HG02798 (cell line): ENCODE data around the gene ZNFX1.

Experiments
- ATAC-seq: cut with Tn5 transposase; IDR thresholded peaks from one replicate; pipeline ENCODE4 v1.9.1; 2021; ENCODE audit warnings: mild to moderate bottlenecking; ENCODE audit not compliant: unreplicated experiment, poor library complexity

ZNFX1 gene

GRCh38 chr20:49256261-49256660 is 21.6 kb downstream of the ZNFX1 start:
- ATAC-seq = no peak

- ATAC-seq = no peak
Measured at GRCh38 chr20:49252556-49253350, 25.1 kb downstream of the ZNFX1 start.

DNA sequence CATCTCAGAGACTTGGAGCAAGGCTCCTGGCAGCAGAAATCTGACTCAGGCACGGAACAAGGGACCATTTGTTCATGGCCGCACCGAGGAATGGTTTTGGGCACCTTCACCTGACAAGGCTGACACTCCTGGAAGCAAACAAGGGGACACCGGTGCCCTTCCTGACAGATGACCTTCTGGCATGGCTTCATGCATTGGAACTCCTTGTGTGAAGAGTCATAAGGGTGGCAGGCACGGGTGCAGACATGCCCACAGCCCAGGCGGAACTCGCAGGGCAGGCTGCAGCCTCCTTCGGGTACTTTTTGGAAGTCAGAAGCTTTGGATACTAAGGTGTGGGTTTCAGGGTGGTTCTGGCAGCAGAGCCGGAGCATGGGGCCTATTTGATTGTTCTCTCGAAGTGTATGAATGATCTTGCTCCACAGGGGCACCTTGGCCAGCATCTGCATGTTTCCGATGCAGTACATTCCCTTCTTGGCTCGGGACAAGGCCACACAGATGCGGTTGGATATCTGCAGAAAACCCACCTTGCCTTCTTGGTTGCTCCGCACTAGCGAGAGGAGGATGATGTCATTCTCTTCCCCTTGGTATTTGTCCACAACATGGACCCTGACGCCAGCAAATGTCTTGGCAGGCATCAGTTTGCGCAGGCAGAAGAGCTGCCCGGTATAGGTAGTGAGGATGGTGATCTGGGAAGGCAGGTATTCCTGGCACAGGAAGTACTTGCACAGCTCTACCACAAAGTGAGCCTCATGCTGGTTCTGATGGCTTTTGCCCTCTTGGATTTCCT is 28.8 kb downstream of the ZNFX1 start:
- no peak for ATAC-seq

GRCh38 chr20:49248301-49248700 is 29.6 kb downstream of the ZNFX1 start:
- no peak for ATAC-seq

- ATAC-seq = no peak
Measured at GRCh38 chr20:49247792-49248191, 30.1 kb downstream of the ZNFX1 start.

GRCh38 chr20:49247169-49247723 is 30.6 kb downstream of the ZNFX1 start:
- no peak for ATAC-seq

- no peak for ATAC-seq
Measured at GRCh38 chr20:49245921-49246740, 31.7 kb downstream of the ZNFX1 start.

DNA sequence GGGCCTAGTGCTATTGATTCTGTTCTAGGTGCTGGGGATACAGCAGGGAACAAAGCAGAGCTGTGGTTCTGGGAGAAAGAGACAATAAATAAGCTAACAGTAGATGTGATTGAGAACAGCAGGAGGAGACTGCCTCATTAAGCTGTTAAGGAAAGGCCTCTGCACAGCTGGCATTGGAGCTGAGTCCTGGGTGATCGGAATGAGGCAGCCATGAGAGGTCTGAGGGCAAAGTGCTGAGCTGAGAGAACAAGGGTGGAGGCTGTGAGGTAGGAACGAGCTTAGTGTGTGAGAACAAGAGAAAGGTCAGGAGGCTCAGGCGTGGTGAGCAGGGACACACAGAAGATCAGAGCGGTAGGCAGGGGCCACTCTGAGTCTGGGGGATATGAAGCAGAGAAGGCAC is 40.3 kb downstream of the ZNFX1 start:
- ATAC-seq = no peak

- no peak for ATAC-seq
Measured at GRCh38 chr20:49236301-49236700, 41.6 kb downstream of the ZNFX1 start.

- ATAC-seq = no peak
Measured at GRCh38 chr20:49234831-49235230, 43.0 kb downstream of the ZNFX1 start.

GRCh38 chr20:49233226-49233625 is 44.6 kb downstream of the ZNFX1 start:
- no peak for ATAC-seq

DNA sequence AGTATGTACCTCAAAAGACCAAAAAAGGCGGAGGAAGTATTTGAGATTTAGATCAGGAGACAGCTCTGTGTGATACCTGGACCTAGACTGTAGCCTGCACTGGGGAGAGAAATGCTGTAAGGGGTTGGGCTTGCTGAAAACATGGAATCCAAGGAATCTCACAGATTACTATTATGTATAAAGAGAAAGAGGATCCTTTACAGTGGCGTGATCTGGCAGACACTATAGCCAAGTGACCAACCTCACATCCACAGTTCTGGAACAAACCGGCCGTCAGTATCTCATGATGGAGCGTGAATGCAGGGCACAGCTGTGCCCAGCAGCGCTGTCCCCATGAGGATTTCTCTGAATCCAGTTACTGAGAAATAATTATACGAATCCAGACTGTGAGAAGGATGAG is 46.4 kb downstream of the ZNFX1 start:
- ATAC-seq = no peak

DNA sequence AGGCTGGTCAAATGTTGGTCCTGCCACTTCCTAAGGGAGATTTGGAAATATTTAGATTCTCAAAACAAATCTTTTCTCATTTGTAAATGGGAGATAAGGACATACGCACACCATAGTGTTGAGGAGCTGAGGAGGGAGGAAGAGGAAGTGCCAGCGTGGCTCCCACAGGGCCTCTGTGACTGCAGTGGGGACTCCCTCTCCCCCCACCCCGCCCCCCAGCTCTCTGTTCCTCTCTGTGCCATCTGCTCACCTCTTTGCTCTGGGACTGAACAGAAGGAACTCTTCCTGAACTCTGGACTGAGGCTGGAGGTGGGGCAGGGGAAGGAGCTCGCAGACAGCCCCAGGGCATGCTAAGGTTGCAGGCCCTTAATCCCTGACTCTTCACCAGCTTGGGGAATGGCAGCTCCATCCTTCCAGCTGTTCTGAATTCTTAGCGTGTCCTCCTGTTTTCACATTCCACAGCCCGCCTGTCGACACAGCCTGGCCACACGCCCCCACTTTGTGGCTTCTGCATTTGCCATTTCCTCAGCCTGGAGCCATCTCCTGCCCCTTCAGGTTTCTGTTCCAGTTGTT is 47.2 kb downstream of the ZNFX1 start:
- no peak for ATAC-seq

GRCh38 chr20:49230021-49230420 is 47.8 kb downstream of the ZNFX1 start:
- ATAC-seq = no peak

- no peak for ATAC-seq
Measured at GRCh38 chr20:49229381-49229780, 48.5 kb downstream of the ZNFX1 start.

GRCh38 chr20:49228676-49229075 is 49.2 kb downstream of the ZNFX1 start:
- no peak for ATAC-seq

GRCh38 chr20:49225896-49226295 is 52.0 kb downstream of the ZNFX1 start:
- no peak for ATAC-seq

GRCh38 chr20:49219924-49220831 is 57.7 kb downstream of the ZNFX1 start:
- ATAC-seq = no peak
